ENCODE results near the gene SOBP.
"Not testable (repeated sequence)": the region's sequence is repeated elsewhere in the genome, so short reads cannot be mapped to it uniquely, and the experiment has no call there.

SOBP gene

DNA sequence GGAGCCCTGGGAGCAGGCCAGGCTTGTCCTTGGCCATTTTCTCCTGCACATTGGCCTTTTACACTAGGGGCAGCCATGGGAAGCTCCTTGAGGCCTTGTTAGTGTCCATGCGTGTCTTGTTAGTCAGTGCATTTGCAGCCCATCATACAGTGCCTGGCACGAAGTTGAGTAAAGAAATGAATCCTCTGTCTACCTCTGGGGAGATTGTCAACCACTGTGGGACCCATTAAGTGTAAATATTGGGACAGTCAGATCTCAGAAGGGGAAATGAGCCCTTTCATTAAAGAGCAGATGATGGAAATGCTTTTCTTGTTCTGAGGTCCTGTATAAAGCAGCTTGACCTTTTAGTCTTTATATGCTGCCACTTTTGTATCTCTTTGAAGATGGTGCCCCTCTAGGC is 33.9 kb downstream of the SOBP start:
- no peak for DNase-seq

DNA sequence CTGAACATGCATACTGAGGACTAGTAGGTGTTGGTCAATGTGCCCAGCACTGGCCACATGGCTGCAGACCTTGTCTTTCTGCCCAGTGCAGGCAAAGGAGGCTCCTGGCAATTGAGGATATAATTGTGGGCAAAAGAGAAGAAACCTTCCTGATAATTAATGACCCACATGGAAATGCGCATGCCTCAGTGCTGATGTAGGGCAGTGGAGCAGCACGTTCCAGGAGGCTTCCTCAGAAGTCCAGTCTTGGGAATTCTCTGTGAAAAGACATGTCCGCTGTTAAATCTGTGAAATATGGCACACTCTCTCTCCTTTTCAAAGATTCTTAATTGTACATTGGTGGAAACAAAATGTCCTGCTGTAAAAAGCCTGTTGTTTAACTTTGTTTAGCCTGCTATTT is 34.7 kb downstream of the SOBP start:
- DNase-seq: no peak

DNA sequence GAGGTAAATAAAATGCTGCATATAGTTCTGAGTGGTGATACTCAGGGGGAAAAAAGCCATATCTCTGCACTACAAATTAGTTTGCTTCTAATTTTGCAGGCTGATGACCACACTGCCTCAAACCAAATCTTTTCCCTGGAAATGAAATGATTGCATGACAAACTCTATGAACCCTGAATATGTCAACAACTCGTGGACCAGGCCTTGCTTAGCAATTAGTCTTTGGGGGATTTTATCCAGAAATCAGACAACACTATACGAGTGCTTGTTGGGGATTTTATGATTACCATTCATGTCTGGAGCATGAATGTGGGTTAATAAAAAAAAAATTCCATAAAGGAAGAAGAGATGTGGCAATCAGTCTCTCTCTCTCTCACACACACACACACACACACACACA is 42.0 kb downstream of the SOBP start:
- DNase-seq: no peak

DNA sequence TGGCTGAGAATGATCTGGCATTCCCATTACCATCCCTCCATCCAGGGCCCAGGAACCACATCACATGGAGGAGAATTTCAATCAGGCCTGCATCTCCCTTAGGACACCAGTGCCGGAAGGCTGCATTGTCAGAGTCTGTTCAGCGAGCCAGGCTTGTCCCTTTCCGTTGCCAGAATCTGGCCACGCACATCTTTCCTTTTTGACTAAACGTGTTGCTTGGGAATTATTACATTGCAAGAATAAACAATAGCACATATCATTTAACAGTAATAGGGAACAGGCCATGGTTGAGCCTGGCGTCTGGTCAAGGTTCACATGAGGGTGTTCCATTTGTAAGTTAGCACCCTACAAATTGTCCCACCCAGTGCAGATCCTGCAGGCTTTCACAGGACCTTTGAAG is 42.8 kb downstream of the SOBP start:
- no peak for DNase-seq

DNA sequence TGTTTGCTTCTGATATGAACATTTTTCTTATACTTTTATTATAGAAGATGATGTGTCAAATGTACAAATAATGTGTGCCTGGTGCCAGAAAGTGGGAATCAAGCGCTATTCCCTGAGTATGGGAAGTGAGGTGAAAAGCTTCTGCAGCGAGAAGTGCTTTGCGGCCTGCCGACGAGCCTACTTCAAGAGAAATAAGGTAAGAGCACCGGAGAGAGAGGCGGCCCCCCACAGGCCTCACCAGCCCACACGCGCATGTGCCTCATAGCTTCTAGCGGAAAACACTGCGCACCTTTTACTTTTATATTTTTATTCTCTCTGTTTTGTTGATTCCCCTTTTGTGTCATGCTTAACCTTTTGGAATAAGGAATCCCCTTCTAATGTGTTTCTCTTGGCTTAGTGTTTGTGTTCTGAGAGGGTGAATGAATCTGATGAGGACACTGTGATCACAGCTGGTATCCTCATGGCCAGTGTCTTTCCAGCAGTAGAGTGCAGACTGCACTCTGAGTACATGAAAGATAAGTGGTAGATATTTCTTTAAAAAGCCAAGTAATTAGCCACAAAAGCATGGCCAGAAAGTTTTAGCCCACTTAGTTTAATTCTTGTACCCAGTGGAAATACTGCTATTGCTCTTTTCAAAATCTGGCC is 43.6 kb downstream of the SOBP start:
- DNase-seq: no peak

DNA sequence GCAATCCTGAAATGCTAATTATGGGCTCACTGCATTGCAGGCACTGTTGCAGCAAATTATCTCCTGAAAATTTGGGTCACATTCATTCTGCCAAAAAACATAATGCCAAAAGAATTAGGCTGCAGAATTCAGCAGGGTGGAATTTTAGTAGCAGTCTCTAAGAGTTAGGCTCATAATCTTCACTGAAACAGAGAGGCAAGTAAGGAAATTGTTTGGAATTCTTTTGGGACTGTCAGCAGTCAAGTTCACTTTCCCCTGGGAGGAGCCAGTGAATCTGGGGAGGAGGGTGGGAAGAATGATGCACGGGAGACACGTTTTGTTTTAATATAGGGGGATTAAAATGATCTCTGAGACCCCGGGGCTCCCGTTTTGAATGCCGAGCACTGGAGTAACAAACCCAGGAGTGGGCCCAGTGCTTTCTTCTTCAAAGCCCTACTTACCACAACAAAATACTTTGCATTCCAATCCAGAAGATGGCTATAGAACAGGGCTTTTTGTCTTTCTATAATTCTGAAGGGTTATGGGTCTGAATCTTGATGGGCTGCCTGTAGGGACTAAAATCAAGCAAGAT is 44.7 kb downstream of the SOBP start:
- DNase-seq: no peak

DNA sequence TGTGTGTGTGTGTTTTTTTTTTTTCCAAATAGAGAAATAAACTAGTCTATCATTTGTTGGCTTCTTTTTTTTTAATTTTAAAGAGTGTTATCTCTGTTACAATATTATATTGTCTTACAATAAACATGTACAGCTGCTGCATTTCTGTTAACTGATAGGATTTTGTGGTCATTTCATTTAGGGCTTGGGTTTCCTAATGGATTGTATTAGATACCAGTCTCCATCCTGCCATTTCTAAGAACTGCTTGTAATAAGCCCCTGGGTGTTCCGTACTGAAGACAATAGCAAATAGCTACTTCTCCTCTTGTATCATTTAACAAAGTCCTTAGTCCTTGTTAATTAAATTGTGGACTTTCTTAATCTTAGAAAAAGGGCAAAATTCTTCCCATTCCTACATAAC is 45.7 kb downstream of the SOBP start:
- DNase-seq: no peak

DNA sequence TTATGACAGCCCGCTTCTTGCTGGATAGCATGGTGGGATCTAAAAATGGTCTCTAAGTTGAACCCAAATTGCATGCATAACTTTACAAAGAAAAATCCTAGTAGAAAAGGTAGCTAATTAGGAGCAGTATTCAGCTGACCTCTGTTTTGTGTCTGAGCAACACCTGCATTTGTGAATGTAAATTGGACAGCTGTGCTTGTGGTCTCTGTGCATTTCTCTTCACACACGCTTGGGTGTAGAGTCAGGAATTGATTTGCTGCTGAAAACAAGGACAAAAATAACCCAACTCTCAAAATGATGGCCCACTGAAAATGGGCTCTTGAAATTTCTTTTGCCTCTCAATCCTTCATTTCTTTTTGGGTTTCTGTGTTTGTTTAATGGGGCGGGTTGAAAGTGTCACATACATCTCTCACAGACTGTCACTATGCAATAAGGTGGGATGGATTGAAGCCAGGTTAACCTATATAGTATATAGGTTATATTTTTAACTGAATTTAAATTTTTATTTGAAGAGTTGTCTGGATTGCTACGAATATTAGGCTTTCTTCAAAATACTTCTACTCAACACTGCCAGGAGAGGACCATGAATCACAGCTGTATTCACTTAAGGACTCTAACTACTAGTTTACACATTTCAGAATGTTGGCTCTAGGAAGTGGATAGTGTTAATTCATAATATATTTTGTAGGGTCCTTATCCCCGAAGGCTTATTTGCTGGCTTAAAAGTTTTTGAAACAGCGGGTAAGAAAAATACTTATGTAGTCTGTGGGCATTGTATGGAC is 46.5 kb downstream of the SOBP start:
- no peak for DNase-seq

DNA sequence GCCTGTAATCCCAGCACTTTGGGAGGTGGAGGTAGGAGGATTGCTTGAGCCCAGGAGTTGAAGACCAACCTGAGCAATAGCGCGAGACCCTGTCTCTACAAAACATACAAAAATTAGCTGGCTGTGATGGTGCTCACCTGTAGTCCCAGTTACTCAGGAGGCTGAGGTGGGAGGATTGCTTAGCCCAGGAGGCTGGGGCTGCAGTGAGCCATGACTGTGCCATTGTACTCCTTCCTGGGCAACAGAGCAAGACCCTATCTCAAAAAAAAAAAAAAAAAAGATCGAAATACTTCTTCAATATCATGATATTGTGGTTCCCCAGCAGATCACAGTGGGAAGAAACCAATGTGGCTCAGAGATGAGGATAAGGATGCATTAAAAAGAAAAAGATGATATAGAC is 47.6 kb downstream of the SOBP start:
- DNase-seq: no peak

DNA sequence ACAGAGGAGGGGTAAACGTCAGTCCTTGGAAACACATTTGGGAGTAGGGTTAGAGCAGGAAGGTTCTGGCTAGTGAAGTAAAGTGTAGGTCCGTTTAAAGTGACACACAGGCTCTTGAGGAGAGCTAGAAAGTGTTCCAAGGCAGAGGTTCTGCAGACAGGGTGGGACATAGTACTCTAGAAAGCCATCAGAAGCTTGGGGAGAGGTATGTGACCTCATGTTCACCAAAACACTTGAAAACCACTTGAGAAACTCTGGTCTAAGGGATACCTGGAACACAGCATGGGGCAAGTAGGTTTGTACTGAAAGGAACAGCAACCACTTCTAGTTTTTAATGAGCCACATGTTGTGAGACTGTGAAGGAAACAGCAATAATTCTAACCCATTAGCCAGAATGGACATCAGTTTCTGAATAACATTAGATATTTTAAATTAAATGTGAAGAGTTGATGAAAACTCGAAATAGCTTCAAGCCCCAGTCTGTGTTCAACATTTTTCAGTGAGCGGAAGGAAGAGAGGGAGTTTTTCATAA is 49.0 kb downstream of the SOBP start:
- no peak for DNase-seq

DNA sequence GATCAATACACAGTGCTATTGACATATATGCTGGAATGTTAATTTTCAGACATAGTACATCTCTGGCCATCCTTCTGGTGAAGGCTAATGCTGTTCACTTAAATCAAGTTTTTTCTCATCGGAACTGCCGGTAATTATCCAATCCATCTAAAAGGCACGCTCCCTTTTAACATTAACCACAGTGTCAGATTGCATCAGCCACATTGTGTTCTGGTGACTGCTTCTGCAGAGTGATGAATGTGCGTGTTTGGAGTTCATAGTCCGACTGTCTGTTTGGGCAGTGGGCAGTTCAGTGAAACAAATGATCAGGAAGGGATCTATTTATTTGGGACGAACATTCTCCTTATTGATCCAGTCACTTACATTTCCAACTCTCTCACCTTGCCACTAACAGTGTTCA is 49.5 kb downstream of the SOBP start:
- DNase-seq: no peak

DNA sequence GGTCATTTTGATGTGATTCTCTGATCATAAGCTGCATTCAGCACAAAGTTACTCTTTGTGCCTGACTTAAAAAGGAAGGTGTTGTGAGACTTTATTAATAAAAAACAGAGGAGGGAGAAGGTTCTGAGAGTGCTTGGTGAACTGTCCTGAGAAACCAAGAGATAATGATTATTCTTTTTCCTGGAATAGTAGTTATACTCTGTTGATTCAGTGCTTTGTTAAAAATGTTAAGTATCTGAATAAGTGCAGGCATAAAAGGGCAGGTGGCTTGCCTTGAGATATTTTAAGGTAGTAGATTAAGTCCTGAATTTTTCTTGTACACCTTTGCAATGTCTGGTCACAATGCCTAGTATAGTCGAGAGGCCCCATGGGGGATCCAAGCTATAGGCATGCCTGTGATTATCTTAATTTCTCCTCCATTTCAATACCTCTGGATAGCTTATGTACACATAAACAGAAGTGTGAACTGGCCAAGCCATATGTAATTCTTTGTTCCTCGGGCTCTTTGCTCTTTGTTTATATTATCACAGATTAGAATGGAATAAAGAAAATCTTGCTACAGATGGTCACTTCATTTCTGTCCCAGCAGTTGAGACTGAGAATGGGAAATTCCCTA is 50.0 kb downstream of the SOBP start:
- no peak for DNase-seq

DNA sequence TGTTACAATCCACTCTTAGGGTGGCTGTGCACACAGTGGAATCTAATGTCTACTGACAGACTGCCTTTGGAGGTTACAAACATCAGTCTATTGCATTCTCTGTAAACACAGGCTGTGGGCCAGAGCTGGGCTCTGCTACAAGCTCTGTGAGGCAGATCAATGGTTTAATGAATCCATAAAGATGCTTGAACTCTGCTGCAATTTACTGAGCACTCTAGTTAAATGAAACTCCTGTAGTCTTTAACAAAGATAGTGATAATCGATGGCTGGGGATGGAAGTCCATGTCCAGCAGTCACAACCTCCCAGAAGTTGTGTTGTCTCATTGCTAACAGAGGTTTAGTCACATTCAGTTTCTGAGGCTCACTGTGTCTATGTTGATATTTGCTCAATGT is 50.5 kb downstream of the SOBP start:
- no peak for DNase-seq

DNA sequence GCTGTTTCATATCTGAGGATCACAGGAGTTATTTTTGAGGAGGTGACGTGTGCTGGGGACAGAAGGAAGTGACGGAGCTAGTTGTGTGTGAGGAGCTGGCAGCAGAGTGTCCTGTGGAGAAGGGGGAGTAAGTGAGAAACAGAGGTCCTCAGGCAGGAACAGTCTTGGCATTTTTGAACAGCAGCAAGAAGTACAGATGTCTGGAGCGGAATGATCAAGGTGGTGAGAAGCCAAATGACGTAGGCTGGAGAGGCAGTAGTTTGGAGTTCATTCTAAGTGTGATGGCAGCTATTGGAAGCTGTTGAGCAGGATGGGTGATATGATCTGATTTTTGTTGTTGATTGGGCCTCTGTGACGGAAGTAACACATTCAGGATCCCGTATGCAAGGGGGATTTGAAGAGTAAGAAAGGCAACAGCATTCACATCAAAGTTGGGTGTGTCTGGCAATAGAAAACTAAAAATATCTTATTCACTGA is 52.3 kb downstream of the SOBP start:
- no peak for DNase-seq

DNA sequence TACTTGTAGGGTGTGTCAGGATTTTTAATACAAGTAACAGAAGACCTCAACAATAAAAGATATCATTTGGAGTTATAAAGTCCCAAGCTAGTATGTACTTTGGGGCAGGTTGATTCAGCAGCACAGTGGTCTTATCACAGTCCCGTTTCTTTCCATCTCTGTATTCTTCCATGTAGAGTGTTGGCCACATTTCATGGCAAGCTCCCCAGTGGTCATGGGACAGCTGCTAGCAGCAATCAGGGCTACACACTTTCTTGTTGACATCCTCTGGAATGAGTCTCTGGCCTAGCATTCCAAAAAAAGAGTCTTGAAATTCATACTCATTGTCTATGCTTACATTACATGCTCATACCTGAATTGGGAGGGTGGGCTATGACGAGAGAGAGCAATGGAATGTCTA is 53.2 kb downstream of the SOBP start:
- DNase-seq: no peak

DNA sequence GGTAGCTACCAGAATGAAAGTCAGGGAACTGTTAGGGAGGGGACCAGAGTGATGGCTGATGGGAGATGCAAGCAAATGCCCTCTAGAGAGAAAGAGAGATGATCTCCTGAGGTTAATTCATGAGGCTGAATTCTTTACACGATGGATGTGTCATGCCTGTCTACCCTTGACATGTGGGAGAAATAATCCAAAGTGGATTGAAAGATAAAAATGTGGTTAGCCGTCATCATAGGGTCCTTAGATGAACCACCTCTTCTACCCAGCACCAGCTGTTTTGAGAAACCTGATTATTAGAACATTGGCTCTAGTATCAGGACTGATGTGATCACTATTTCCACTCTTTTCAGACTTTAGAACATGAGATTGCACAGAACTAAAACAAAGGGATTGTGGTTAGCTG is 53.6 kb downstream of the SOBP start:
- DNase-seq: no peak

DNA sequence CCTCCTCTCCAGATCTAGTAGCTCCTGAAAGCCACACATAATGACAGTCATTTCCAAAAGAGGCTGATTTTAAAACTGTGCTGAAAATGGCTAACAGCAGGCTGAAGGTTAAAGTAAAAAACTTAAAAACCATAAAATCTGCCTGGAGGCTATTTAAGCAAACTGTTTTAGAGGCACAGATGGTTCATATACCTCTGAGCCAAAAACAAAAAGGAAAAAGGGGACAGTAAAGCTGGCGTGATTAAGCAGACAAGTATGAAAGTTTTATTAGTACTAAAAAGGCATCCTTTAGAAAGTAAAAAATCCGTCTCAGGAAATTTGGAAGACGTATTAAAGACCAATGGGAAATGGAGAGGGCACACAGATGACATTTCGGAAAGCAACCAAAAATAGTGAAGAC is 55.8 kb downstream of the SOBP start:
- no peak for DNase-seq

DNA sequence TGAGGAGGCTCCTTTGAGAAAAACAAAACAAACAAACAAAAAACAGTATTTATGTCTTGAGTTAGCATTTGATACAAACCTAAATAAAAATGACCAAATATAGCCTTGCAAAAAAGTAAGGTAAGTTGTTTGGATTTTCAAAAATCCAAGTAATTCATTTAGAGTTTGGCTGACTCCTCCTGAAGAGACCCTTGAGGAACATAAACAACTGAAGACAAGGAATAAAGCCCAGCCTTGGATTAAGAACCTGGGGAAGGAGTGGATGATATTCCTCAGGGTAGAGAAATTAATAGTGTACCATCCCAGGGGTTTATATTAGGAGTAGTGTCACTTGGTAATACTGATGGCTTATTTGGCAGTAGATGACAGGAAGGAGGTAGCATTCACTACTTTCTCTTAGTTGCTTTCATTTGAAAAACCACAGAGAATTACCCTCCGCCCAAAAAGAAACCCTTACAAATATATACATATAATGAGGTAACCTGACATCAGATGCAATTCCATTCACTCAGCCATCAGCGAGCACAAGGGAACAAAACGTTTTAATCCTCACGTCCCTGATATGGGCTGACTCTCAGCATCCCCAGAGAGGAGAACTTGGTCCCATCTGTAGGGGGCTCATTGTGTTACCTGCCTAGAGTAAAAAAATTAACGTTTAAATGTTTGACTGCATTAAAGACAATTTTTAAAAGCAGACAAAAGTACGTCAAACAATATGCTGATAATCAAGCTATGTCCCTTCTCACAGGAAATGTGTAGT is 57.0 kb downstream of the SOBP start:
- DNase-seq: no peak

DNA sequence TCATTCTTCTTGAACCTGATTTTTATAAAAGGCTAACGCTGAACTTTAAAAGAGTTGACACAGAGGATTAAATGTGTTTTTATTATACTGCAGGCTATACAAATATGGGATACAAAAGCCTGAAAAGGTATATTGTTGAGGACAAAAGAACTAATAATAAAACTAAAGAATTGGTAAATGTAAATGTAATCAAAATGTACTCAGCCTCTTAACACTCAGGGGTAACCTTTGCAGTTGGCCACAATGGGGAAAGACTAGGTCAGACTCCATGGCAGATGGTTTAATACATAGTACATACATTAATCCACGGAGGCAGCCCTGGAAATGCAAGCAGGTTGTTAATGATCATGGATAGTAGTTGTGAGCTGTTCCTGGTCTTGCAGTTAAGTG is 57.5 kb downstream of the SOBP start:
- no peak for DNase-seq

DNA sequence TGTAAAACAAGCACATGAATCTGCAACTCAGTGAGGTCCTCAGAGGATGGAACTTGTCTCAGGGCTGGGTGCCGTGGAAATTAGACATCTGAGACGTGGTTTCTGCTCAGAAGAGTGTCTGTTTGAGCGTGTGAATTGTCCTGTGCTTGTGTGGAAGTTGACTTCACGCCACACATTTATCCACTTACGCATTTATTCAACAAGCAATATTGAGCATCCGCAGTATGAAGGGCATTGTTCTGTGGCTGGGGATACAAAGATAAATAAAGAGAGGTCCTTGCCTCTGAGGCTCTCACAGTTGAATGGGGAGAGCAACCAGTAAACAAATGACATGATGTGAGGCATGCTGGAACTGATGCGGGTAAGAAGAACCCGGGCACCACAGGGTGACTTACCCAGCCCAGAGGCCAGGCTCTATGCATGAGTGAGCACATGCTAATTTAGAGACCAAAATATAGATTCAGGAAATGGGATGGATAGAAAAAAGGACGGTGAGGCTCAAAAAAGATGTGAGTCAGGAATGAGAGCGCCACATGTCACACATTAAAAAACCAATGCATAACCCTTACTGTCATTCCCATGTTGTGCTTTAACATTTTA is 60.4 kb downstream of the SOBP start:
- DNase-seq: no peak

DNA sequence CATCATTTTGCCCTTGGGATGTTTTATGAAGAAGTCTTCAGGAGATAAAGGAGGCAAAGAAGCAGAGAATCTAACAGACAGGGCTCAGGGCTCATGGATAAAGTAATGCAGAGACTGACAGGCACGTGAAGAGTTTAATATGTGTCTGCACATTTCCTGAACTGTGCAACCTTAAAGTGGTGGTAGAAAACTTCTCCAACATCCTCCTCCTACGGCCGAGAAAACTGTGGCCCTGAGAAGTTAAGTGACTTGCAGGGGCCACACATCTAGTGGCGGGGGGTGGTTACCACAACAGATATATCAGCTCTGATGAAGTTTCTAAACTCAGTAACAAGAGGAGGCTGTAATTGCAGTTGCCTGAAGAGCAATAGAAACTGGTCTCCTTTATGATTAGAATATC is 61.0 kb downstream of the SOBP start:
- DNase-seq: no peak

DNA sequence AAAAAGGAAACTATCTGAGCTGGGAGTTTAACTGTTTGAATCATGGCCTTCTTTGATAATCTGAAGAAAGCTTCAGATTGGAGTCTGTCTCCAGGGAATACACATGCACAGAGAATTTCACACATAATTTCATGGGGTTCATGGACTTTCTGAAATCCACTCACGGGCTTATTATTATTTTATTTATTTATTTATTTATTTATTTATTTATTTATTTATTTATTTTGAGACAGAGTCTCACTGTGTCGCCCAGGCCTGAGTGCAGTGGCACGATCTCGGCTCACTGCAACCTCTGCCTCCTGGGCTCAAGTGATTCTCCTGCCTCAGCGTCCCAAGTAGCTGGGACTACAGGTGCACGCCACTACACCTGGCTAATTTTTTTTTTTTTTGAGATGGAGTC is 63.2 kb downstream of the SOBP start:
- not testable (repeated sequence) for DNase-seq
